ENCODE data around the gene SORCS2.

DNA sequence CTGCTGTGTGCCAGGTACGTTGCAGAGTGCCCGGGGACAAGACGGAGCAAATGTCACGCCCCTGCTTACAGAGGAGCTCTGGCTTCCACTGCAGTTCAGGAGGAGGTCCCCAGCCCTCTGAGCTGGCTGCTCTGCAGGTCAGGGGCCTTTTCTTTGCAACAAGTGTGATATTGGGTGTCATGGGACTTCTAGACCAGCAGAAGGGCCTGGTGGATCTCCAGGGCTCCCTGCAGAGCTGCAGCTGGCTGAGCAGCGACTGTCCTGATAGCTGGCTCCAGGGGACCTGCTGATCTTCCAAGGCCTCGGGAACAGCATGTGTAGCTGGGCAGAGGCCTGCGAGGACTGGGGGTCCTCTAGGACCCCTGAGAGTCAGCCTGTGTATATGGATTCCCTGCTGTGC, 120.4 kb downstream of the SORCS2 start:
- no peak for TF ChIP-seq POLR2AphosphoS5 (IDR thresholded peaks at IDR 0.05)
- TF ChIP-seq, protein P1, sequence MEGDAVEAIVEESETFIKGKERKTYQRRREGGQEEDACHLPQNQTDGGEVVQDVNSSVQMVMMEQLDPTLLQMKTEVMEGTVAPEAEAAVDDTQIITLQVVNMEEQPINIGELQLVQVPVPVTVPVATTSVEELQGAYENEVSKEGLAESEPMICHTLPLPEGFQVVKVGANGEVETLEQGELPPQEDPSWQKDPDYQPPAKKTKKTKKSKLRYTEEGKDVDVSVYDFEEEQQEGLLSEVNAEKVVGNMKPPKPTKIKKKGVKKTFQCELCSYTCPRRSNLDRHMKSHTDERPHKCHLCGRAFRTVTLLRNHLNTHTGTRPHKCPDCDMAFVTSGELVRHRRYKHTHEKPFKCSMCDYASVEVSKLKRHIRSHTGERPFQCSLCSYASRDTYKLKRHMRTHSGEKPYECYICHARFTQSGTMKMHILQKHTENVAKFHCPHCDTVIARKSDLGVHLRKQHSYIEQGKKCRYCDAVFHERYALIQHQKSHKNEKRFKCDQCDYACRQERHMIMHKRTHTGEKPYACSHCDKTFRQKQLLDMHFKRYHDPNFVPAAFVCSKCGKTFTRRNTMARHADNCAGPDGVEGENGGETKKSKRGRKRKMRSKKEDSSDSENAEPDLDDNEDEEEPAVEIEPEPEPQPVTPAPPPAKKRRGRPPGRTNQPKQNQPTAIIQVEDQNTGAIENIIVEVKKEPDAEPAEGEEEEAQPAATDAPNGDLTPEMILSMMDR (IDR thresholded peaks at IDR 0.05), result no peak
